Measurements from ENCODE around the gene LDB3. TPM values are rescaled to one million over a fixed set of nuclear protein-coding genes. Genes with fewer than 3 reads are reported as not detected.

Gene LDB3
- polyA plus RNA-seq, 1 experiment, result 0.83 TPM

- Histone ChIP-seq H3K36me3 (ENCODE audit: control insufficient read depth, insufficient read depth, low read length) (no peaks in the 10 kb centered on the region), H3K4me3 (ENCODE audit: low read depth, low read length) (no peak overlapping the region), H3K27me3 (ENCODE audit: control insufficient read depth, insufficient read depth, low read length) (no peaks in the 10 kb centered on the region; the same call in 1 of the 2 replicates)
- DNase-seq (ENCODE audit: low read depth), result no peak
- POLR2A ChIA-PET, result no interaction called here
- CTCF ChIA-PET, result interaction anchor here (0.6 to 1.6 kb wide), 3 partner anchors 13 to 204 kb away, joined by 3 to 5 read pairs (median 3); no protein-coding TSS in a partner anchor
- TF ChIP-seq, protein P1, sequence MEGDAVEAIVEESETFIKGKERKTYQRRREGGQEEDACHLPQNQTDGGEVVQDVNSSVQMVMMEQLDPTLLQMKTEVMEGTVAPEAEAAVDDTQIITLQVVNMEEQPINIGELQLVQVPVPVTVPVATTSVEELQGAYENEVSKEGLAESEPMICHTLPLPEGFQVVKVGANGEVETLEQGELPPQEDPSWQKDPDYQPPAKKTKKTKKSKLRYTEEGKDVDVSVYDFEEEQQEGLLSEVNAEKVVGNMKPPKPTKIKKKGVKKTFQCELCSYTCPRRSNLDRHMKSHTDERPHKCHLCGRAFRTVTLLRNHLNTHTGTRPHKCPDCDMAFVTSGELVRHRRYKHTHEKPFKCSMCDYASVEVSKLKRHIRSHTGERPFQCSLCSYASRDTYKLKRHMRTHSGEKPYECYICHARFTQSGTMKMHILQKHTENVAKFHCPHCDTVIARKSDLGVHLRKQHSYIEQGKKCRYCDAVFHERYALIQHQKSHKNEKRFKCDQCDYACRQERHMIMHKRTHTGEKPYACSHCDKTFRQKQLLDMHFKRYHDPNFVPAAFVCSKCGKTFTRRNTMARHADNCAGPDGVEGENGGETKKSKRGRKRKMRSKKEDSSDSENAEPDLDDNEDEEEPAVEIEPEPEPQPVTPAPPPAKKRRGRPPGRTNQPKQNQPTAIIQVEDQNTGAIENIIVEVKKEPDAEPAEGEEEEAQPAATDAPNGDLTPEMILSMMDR (IDR thresholded peaks at IDR 0.05; ENCODE audit: insufficient read depth, low read depth, low read length), result no peak
Measured at GRCh38 chr10:86706401-86706841, 38.1 kb downstream of the LDB3 start.

GRCh38 chr10:86706977-86707376 is 38.7 kb downstream of the LDB3 start:
- ChIA-PET POLR2A (no interaction called here), CTCF (interaction anchor here (1.1 kb wide), 1 partner anchor 192 kb away, joined by 3 read pairs; no protein-coding TSS in a partner anchor)
- H3K4me3 ChIP-seq (ENCODE audit: low read depth, low read length), result no peak overlapping the region
- no peaks in the 10 kb centered on the region for H3K36me3 ChIP-seq (ENCODE audit: control insufficient read depth, insufficient read depth, low read length)
- DNase-seq (ENCODE audit: low read depth), result no peak
- H3K27me3 ChIP-seq (ENCODE audit: control insufficient read depth, insufficient read depth, low read length), result no peaks in the 10 kb centered on the region
- TF ChIP-seq, protein P1 (IDR thresholded peaks at IDR 0.05; ENCODE audit: insufficient read depth, low read depth, low read length), result no peak

DNA sequence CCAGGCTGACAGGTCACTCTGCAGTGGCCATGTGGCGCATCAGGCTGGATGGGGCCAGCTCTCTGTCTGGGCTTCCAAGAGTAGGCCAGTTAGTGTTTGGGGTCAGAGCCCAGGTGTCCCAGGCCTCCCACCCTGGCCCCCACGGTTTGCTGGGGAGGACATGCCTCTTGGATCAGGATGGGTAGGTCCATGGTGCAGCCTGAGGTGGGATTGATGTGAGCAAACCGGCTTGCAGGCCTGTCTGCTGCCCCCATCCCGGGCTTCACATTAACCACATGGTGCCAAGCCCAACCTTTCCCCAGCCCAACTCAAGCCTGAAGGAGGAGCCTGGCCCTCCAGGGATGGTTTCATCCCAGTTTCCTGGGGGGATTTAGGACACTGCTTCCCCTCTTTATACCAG is 39.2 kb downstream of the LDB3 start:
- no peak for DNase-seq (ENCODE audit: low read depth)
- Histone ChIP-seq H3K4me3 (ENCODE audit: low read depth, low read length) (no peak overlapping the region), H3K36me3 (ENCODE audit: control insufficient read depth, insufficient read depth, low read length) (no peaks in the 10 kb centered on the region), H3K27me3 (ENCODE audit: control insufficient read depth, insufficient read depth, low read length) (no peaks in the 10 kb centered on the region)
- CTCF ChIA-PET, result interaction anchor here (1.0 to 3.3 kb wide), 4 partner anchors 13 to 229 kb away, joined by 3 to 20 read pairs (median 4); no protein-coding TSS in a partner anchor
- TF ChIP-seq, protein P1 (IDR thresholded peaks at IDR 0.05; ENCODE audit: insufficient read depth, low read depth, low read length), result no peak
- POLR2A ChIA-PET, result no interaction called here

GRCh38 chr10:86708068-86708782 is 39.9 kb downstream of the LDB3 start:
- Histone ChIP-seq H3K27me3 (ENCODE audit: control insufficient read depth, insufficient read depth, low read length) (no peaks in the 10 kb centered on the region), H3K36me3 (ENCODE audit: control insufficient read depth, insufficient read depth, low read length) (no peaks in the 10 kb centered on the region), H3K4me3 (ENCODE audit: low read depth, low read length) (no peak overlapping the region)
- no peak for DNase-seq (ENCODE audit: low read depth)
- TF ChIP-seq, protein P1 (IDR thresholded peaks at IDR 0.05; ENCODE audit: insufficient read depth, low read depth, low read length), result no peak
- POLR2A ChIA-PET, result no interaction called here
- CTCF ChIA-PET, result interaction anchor here (1.0 to 3.3 kb wide), 6 partner anchors 13 to 252 kb away, joined by 3 to 22 read pairs (median 4); no protein-coding TSS in a partner anchor

GRCh38 chr10:86708783-86709380 is 40.6 kb downstream of the LDB3 start:
- CTCF ChIA-PET, result interaction anchor here (1.5 to 3.3 kb wide), 4 partner anchors 14 to 252 kb away, joined by 3 to 22 read pairs (median 12); no protein-coding TSS in a partner anchor
- POLR2A ChIA-PET, result no interaction called here
- TF ChIP-seq, protein P1 (IDR thresholded peaks at IDR 0.05; ENCODE audit: insufficient read depth, low read depth, low read length), result no peak
- no peak overlapping the region for H3K4me3 ChIP-seq (ENCODE audit: low read depth, low read length)
- no peaks in the 10 kb centered on the region for H3K36me3 ChIP-seq (ENCODE audit: control insufficient read depth, insufficient read depth, low read length)
- no peaks in the 10 kb centered on the region for H3K27me3 ChIP-seq (ENCODE audit: control insufficient read depth, insufficient read depth, low read length)
- no peak for DNase-seq (ENCODE audit: low read depth)

Data from BJ (cell line).